GM18499 (cell line): ENCODE data around the gene SMIM45.

ENCODE experiments used
- ATAC-seq: cut with Tn5 transposase; IDR thresholded peaks from one replicate; pipeline ENCODE4 v1.9.1; 2021; ENCODE audit warnings: moderate number of reproducible peaks; ENCODE audit not compliant: insufficient read depth, unreplicated experiment

SMIM45 gene

DNA sequence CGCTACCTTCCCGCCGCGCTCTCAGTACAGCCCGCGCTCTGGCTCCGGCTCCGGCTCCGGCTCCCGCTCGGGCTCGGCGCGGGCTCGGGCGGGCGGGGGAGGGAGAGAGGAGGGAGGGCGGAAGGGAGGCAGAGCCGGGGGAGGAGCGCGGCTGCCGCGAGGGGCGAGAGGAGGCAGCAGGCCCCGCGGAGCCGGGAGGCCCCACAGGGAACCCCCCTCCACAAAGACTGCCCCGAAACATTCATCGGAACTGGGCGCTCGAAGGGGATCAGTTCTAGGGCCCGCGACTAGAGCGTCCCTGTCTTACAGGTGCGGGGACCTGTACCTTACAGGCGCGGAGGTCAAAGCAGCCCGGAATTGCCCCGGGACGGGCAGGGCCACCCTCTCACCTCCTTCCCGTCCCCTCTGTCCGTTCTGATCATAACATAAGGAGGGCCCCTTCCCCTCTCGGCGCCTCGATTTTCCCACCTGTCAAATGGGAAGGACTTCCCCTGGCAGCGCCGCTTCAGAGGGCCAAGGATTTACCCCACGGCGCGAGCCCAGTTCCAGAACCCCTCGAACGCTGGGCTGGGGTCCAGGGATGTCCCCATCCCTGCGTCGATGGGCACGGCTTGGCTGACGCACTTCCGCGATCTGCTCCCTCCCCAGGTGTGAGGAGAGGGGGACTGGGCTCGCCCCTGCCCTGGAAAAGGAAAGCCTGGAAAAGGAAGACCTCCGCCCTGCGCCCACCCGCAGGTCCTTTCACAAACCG is 36.7 kb upstream of the SMIM45 start, which contains the start of gene SHISA8:
TSS of gene SHISA8 (minus strand) at position 40 of the 751 bp plus-strand sequence. CDS start 407 bp downstream, outside the sequence.
- no peak for ATAC-seq

DNA sequence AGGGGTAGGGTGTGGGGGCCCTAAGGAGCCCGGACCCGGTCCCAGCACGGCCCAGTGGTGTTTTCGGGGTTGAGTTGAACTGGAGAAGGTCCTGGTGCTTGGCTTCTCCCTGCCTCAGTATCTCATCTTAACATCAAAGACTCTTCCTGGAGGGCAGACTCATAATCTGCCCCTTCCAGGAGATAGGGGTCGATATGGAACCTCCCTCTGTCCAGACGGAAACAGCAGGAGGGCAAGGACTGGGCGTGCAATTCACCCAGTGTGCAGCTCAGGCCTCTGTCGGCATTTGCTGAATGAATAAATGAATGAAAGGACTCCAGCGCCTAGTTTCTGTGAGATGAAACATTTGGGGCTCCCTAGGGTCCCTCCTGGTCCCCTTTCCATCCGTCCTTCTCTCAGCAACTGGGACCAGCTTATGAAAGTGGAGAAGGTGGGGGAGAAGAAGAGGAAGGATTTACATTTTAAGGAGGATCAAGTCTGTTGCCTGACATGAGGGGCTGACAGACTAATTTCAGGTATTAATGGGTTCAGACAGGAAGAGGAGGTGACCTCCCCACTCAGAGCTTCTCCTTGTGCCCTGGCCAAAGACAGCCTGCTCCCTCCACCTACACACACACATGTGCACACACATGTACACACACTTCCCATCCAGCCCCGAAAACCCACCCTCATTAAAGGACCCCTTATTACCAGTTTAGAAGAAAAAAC is 36.0 kb upstream of the SMIM45 start:
- no peak for ATAC-seq

GRCh38 chr22:41916745-41917358 is 35.1 kb upstream of the SMIM45 start:
- ATAC-seq: no peak

DNA sequence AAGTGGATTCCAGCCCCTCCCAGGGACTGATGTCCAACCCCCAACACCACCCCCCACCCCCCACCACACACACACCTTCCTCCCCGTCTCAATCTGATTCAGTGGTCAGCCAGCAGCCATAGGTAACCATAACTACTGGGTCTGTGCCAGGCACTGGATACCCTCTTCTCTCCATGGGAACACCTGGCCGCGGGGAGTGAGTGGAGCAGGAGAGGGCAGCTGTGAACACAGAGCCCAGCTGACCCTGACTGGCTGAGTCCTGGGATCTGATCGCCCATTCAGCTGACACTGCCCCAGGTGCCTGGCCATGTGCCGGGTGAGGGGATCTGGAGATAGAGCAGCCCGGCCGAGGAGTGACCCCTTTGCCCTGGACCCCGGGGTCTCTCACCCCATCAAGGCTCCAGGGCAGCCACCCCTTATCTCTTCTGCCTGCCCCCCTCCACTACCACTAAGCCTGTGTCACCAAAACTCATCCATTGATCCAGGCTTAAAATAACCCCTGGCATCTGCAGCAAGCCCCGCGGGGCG is 34.5 kb upstream of the SMIM45 start:
- no peak for ATAC-seq

DNA sequence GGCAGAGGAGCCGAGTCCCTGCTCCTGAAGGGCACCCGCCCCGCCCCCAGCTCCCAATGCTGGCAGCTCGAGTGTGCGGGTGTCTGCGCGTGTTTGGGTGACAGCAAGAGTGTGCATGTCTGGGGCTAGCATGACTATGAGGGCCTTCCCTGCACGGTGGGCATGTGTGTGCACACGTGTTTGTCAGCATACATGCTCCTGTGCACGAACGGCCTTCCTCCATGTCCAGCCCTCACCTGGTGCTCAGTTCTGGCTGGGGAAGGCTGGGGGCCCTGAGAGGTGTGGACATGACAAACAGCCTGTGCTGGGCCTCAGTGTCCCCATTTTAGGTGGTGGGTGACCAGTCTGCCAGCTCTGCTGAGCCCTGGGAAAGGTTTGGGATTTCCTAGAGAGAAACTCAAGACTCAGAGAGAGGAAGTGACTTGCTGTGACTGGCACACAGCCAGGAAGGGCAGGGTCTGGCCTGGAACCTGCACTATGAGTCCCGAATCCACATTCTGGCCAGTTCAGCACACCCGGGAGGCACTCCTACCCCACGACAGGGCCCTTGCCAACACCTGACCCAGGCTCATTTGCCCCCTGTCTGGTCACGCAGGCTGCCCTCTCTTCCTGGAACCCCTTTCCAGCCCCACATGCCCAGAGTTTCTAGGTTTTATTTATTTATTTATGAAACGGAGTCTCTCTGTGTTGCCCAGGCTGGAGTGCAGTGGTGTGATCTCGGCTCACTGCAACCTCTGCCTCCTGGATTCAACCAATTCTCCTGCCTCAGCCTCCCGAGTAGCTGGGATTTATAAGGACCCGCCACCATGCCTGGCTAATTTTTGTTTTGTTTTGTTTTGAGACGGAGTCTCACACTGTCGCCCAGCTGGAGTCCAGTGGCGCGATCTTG is 33.8 kb upstream of the SMIM45 start:
- ATAC-seq: no peak

DNA sequence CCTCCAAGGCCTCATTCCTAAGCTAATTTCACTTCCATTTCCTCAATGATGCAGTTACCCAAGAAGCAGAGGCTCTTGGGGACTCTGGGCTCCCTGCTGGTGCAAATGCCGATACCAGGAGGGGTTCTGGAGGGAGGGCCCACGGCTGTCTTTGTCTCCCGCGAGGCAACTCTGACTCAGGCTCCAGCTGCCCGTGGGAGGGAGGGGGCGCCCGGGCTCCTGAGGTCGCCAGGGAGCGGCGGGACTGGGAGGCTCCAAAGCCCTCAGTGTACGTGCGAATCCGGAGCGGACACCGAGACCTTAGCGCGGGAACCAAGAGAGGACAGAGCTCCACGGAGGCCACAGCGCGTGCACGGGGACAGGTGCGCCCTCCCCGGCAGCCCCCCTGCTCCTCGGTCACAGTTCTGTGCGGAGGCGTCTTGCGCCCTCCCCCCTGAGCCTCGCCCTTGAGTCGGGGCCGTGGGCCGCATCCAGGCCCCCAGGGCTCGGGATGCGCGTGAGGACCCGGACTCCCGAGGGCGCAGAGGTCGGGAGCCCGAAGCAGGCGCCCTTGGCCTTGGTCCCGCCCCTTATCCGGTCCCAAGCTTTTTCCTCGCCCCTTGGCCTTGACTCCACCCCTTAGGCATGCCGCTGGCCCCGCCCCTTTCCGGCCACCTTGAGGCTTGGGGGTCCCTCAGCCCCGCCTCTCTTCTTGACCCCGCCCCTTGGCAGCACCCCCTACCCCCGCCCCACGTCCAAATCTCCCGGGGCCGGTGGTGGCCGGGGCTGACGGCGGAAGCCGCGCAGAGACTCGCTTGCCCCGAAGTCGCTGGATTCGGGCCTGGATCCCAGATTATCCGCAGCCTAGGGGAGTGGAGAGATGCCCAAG is 32.4 kb upstream of the SMIM45 start:
- ATAC-seq: no peak

DNA sequence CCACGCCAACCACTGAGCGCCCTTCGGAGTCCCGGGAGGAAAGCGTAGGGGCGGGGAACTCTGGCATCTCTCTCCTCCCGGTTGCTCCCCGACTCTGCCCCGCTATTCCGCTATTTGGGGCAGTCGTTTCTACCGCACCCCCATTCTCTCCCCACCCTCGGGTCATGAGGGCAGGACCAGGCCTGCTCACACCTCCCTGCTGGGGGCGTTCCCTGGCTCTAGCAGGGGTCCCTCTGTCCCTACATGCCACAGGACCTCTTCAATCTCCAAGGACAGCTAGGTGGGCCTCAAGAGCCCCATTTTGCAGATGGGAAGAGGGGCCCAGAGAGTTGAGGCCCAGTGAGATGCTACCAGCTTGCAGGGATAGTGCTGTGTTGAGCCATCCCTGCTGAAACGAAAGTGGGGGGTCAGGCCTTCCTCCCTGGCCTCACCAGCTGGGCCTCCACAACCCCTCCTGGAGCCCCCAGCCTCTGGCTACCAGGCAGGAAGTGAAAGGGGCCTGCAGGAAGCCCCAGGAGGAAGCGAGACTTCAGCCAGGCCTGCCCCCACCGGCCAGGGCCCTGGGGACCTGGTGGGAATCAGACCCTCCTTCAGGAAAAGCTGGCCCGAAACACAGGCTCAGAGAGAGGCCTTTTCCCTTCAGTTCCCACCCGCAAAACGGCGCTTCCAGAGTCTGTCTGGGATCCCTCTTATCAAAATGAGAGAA is 31.5 kb upstream of the SMIM45 start:
- no peak for ATAC-seq

- no peak for ATAC-seq
Observed at GRCh38 chr22:41922328-41922727, 29.6 kb upstream of the SMIM45 start.

DNA sequence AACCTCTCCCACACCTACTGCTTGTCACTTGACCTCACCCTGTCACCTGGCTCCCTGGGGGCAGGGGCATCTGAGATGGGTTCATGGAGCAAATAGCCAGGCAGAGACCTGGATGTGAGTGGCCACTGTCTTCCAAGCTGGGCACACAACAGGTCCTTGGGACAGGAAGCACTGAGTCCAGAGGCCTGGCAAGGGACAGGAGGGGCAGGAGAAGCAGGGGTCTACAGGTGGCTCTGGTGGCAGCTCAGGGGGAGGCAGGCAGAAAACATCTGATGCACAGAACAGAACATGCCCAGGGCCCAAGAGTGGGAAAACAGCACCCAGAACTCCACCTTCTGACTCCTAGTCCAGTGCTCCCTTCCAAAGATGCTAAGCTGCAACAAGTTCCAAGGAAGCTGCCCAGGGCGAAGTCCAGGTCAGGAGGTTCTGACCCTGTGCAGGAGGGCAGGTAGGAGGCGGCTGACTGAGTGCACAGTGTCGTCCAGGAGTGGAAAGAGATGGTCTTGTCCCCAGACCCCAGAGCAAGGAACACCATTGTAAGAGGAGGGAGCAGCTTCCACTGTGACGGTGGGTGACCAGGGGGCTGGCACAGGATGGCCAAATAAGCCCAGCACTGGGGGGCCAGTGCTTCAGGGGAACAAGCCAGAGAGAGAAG is 28.9 kb upstream of the SMIM45 start:
- ATAC-seq: no peak

- ATAC-seq: no peak
Observed at GRCh38 chr22:41923595-41924276, 28.2 kb upstream of the SMIM45 start.

DNA sequence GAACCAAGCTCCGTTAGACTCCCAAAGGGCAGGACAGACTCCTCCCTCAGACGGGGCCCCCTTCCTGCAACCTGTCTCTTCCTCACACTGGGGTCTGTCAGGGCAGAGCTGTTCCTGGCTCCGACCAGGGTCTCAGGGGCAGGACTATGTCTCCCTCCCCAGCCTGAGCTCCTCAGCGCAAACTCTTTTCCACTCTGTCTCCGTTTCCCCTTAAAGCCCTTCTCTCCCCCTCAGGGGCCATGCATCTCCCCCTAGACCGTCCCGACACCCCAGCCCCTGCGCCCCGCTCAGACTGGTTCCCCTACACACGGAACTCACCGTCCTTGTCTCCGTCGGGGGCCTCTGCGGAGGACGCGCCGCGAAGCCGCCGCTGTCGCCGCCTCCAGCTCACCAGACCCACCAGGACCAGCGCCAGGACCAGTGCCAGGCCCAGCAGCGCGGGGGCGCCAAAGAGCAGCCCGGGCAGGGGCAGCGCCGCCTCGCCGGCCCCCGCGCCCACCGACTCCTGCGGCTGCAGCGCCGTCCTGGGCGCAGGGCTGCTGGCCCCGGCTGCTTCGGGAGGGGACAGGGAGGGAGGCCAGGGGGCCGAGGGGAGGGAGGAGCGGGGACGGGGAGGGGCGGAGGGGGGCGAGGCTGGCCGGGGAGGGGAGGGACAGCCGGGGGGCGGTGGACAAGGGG is 26.0 kb upstream of the SMIM45 start:
- ATAC-seq: no peak

GRCh38 chr22:41927813-41928212 is 24.1 kb upstream of the SMIM45 start:
- no peak for ATAC-seq

GRCh38 chr22:41928593-41929417 is 23.1 kb upstream of the SMIM45 start:
- no peak for ATAC-seq

- ATAC-seq: no peak
Observed at GRCh38 chr22:41929418-41929810, 22.5 kb upstream of the SMIM45 start.

GRCh38 chr22:41931701-41932269 is 20.2 kb upstream of the SMIM45 start:
- ATAC-seq: no peak

GRCh38 chr22:41932353-41932752 is 19.6 kb upstream of the SMIM45 start:
- ATAC-seq: no peak
